Measurements from ENCODE around the gene P2RY8. TPM values are rescaled to one million over a fixed set of nuclear protein-coding genes. Genes with fewer than 3 reads are reported as not detected.
"Not testable (repeated sequence)": the region's sequence is repeated elsewhere in the genome, so short reads cannot be mapped to it uniquely, and the experiment has no call there.

Gene P2RY8
- total RNA-seq, 2 experiments from 2014 or later: 62.9 to 65.5 TPM

- ChIA-PET POLR2A (no interaction called here), CTCF (no interaction called here)
- Mint-ChIP-seq H3K4me1 (ENCODE audit: low read depth) (peaks cover 27% of the 10 kb centered on the region), H3K9me3 (ENCODE audit: insufficient read depth) (no peaks in the 10 kb centered on the region), H3K27me3 (ENCODE audit: low read depth) (no peaks in the 10 kb centered on the region), H3K27ac (peak overlapping the region; percentile 64), H3K4me3 (no peak overlapping the region), H3K36me3 (ENCODE audit: low read depth) (no peaks in the 10 kb centered on the region)
- DNase-seq: no peak
- ATAC-seq: no peak
Observed at GRCh38 chrX:1561164-1561563, 24.2 kb upstream of the P2RY8 start.

GRCh38 chrX:1558761-1559468 lies 21.9 kb upstream of the P2RY8 start:
- H3K27ac Mint-ChIP-seq: no peak overlapping the region
- H3K27me3 Mint-ChIP-seq (ENCODE audit: low read depth): no peaks in the 10 kb centered on the region
- no peak for ATAC-seq
- peak; percentile 12 for DNase-seq
- H3K36me3 Mint-ChIP-seq (ENCODE audit: low read depth): peaks cover 12% of the 10 kb centered on the region
- POLR2A ChIA-PET: no interaction called here
- CTCF ChIA-PET: no interaction called here
- peaks cover 10% of the 10 kb centered on the region for H3K9me3 Mint-ChIP-seq (ENCODE audit: insufficient read depth)
- peaks cover 34% of the 10 kb centered on the region for H3K4me1 Mint-ChIP-seq (ENCODE audit: low read depth)
- H3K4me3 Mint-ChIP-seq: no peak overlapping the region

GRCh38 chrX:1557442-1557841 lies 20.5 kb upstream of the P2RY8 start:
- H3K4me3 Mint-ChIP-seq; ATAC-seq; H3K27me3 Mint-ChIP-seq (ENCODE audit: low read depth); POLR2A ChIA-PET; H3K27ac Mint-ChIP-seq; CTCF ChIA-PET: not testable (repeated sequence)
- Mint-ChIP-seq H3K9me3 (ENCODE audit: insufficient read depth) (peaks cover 10% of the 10 kb centered on the region), H3K36me3 (ENCODE audit: low read depth) (peaks cover 12% of the 10 kb centered on the region), H3K4me1 (ENCODE audit: low read depth) (peaks cover 38% of the 10 kb centered on the region)
- peak; percentile 13 for DNase-seq

GRCh38 chrX:1555370-1555769 lies 18.4 kb upstream of the P2RY8 start:
- ATAC-seq (no peak), DNase-seq (no peak)
- H3K27me3 Mint-ChIP-seq (ENCODE audit: low read depth): no peaks in the 10 kb centered on the region
- CTCF ChIA-PET: no interaction called here
- H3K4me1 Mint-ChIP-seq (ENCODE audit: low read depth): peaks cover 42% of the 10 kb centered on the region
- POLR2A ChIA-PET: no interaction called here
- H3K9me3 Mint-ChIP-seq (ENCODE audit: insufficient read depth): peaks cover 10% of the 10 kb centered on the region
- H3K27ac Mint-ChIP-seq: peak overlapping the region; percentile 90
- H3K4me3 Mint-ChIP-seq: peak overlapping the region; percentile 48
- H3K36me3 Mint-ChIP-seq (ENCODE audit: low read depth): peaks cover 12% of the 10 kb centered on the region

GRCh38 chrX:1554469-1555210 lies 17.7 kb upstream of the P2RY8 start:
- CTCF ChIA-PET: no interaction called here
- POLR2A ChIA-PET: no interaction called here
- peak; percentile 72 for DNase-seq
- peak overlapping the region; percentile 90 for H3K27ac Mint-ChIP-seq
- H3K27me3 Mint-ChIP-seq (ENCODE audit: low read depth): no peaks in the 10 kb centered on the region
- H3K4me1 Mint-ChIP-seq (ENCODE audit: low read depth): peaks cover 43% of the 10 kb centered on the region
- peaks cover 10% of the 10 kb centered on the region for H3K9me3 Mint-ChIP-seq (ENCODE audit: insufficient read depth)
- peaks cover 12% of the 10 kb centered on the region for H3K36me3 Mint-ChIP-seq (ENCODE audit: low read depth)
- peak; percentile 79 for ATAC-seq
- H3K4me3 Mint-ChIP-seq: peak overlapping the region; percentile 48

GRCh38 chrX:1551959-1552546 lies 15.1 kb upstream of the P2RY8 start:
- DNase-seq (no peak), ATAC-seq (no peak)
- ChIA-PET POLR2A (no interaction called here), CTCF (no interaction called here)
- peak overlapping the region; percentile 42 for H3K27ac Mint-ChIP-seq
- H3K27me3 Mint-ChIP-seq (ENCODE audit: low read depth): no peaks in the 10 kb centered on the region
- peaks cover 16% of the 10 kb centered on the region for H3K9me3 Mint-ChIP-seq (ENCODE audit: insufficient read depth)
- no peak overlapping the region for H3K4me3 Mint-ChIP-seq
- peaks cover 45% of the 10 kb centered on the region for H3K4me1 Mint-ChIP-seq (ENCODE audit: low read depth)
- H3K36me3 Mint-ChIP-seq (ENCODE audit: low read depth): peaks cover 12% of the 10 kb centered on the region

GRCh38 chrX:1546691-1547251 lies 9.8 kb upstream of the P2RY8 start:
- ChIA-PET CTCF (no interaction called here), POLR2A (no interaction called here)
- H3K4me1 Mint-ChIP-seq (ENCODE audit: low read depth): peaks cover 18% of the 10 kb centered on the region
- H3K4me3 Mint-ChIP-seq: no peak overlapping the region
- no peaks in the 10 kb centered on the region for H3K36me3 Mint-ChIP-seq (ENCODE audit: low read depth)
- H3K27ac Mint-ChIP-seq: no peak overlapping the region
- ATAC-seq: no peak
- H3K9me3 Mint-ChIP-seq (ENCODE audit: insufficient read depth): peaks cover 6% of the 10 kb centered on the region
- peak; percentile 14 for DNase-seq
- H3K27me3 Mint-ChIP-seq (ENCODE audit: low read depth): no peaks in the 10 kb centered on the region

- Mint-ChIP-seq H3K36me3 (ENCODE audit: low read depth) (no peaks in the 10 kb centered on the region), H3K9me3 (ENCODE audit: insufficient read depth) (peaks cover 6% of the 10 kb centered on the region), H3K4me1 (ENCODE audit: low read depth) (peaks cover 15% of the 10 kb centered on the region), H3K4me3 (no peak overlapping the region), H3K27ac (peak overlapping the region; percentile 56), H3K27me3 (ENCODE audit: low read depth) (no peaks in the 10 kb centered on the region)
- ATAC-seq (no peak), DNase-seq (peak; percentile 14)
- ChIA-PET CTCF (no interaction called here), POLR2A (no interaction called here)
Observed at GRCh38 chrX:1545776-1546408, 8.9 kb upstream of the P2RY8 start.

- no peaks in the 10 kb centered on the region for H3K9me3 Mint-ChIP-seq (ENCODE audit: insufficient read depth)
- no peak for ATAC-seq
- H3K27me3 Mint-ChIP-seq (ENCODE audit: low read depth): no peaks in the 10 kb centered on the region
- DNase-seq: peak; percentile 18
- no peaks in the 10 kb centered on the region for H3K36me3 Mint-ChIP-seq (ENCODE audit: low read depth)
- CTCF ChIA-PET: no interaction called here
- H3K27ac Mint-ChIP-seq: no peak overlapping the region
- POLR2A ChIA-PET: no interaction called here
- H3K4me1 Mint-ChIP-seq (ENCODE audit: low read depth): peaks cover 10% of the 10 kb centered on the region
- H3K4me3 Mint-ChIP-seq: no peak overlapping the region
Observed at GRCh38 chrX:1542994-1543725, 6.2 kb upstream of the P2RY8 start.

- ATAC-seq; H3K9me3 Mint-ChIP-seq (ENCODE audit: insufficient read depth); POLR2A ChIA-PET; CTCF ChIA-PET; H3K27me3 Mint-ChIP-seq (ENCODE audit: low read depth): not testable (repeated sequence)
- peaks cover 12% of the 10 kb centered on the region for H3K4me1 Mint-ChIP-seq (ENCODE audit: low read depth)
- peak overlapping the region; percentile 52 for H3K27ac Mint-ChIP-seq
- DNase-seq: peak; percentile 10
- H3K36me3 Mint-ChIP-seq (ENCODE audit: low read depth): peaks cover 13% of the 10 kb centered on the region
- peak overlapping the region; percentile 45 for H3K4me3 Mint-ChIP-seq
Observed at GRCh38 chrX:1539146-1539545, 2.2 kb upstream of the P2RY8 start.

- H3K9me3 Mint-ChIP-seq (ENCODE audit: insufficient read depth); H3K27me3 Mint-ChIP-seq (ENCODE audit: low read depth); POLR2A ChIA-PET; ATAC-seq; CTCF ChIA-PET; DNase-seq: not testable (repeated sequence)
- peaks cover 16% of the 10 kb centered on the region for H3K4me1 Mint-ChIP-seq (ENCODE audit: low read depth)
- peaks cover 18% of the 10 kb centered on the region for H3K36me3 Mint-ChIP-seq (ENCODE audit: low read depth)
- peak overlapping the region; percentile 96 for H3K4me3 Mint-ChIP-seq
- peak overlapping the region; percentile 99 for H3K27ac Mint-ChIP-seq
Observed at GRCh38 chrX:1537716-1538090, 718 bp upstream of the P2RY8 start.
